ENCODE measurements around the gene SHISA4.

The SHISA4 gene

DNA sequence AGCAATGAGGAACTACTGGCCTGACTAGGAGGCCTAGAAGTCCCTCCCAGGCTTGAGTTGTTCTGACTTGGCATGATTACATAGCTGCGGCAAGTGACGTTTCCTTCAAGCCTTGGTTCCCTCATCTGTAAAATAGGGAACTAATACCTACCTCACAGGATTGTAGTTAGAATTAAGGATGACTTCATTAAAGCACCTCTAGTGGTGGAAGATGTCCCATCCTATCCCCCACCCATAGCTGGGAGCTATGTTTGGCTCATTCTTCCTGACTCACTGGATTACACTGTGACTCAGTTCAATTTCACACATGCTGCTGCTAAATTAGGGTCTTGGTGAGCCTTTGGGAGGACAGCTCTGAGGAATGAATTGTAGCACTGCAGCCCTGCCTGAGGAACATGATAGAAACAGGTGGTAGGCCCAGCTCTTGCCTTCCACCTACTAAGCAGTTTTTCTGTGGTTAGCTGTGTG, 6.0 kb upstream of the SHISA4 start:
- DNase-seq = peak; percentile 33

DNA sequence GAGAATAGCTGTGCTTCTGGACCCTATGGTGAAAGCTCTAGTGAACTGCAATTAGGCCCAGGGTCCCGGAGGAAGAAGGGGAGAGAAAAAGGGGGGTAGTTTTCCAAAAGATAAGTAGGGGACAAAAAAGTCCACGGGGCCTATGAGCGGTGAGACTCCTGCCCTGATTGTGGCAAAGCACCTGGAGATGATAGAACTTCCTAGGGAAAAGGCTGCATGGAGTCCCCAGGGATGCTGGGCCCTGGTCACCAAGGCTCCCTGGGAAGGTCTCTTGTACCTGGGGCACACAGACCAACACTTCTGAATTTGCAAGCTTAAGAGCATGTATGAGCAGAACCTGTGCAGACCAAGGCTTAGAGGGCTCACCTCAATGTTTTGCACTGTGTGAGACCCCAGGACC, 5.4 kb upstream of the SHISA4 start:
- DNase-seq = no peak

DNA sequence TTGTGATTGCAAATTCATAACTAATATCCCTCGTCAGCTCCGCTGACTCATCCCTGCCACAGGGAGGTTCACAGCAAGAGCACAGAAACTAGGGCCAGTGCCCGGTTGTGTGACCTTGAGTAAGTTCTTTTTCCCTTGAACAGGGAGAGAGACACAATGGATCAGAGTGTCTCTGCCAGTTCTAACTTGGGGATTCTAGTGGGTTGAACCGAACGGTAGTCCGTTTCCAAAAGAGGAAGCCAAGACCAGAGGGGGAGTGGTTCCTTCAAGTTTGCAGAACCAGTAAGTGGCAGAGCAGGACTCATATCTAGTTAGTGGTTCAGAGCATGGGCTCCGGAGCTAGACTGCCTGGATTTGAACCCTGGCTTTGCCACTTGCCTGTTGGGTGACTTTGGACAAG, 4.9 kb upstream of the SHISA4 start:
- peak; percentile 14 for DNase-seq

DNA sequence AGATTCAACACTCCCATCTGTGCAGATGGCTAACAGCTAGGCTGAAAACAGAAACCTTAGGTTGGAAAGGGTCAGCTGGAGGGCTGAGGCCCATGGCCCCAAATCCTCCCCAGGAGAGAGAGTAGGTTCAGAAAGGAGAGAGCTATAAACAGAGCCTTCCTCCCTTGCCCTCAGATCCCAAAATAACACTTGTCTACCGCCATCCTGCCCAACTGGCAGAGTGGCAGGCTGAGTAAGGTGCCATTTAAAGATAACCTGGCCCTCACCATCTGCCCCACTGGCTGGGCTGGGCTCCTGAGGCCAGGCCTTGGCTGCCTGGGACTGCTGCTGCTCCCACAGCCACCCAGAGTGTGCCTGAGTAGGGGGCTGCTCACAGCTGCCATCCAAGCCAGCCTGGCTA, 4.3 kb upstream of the SHISA4 start:
- no peak for DNase-seq

DNA sequence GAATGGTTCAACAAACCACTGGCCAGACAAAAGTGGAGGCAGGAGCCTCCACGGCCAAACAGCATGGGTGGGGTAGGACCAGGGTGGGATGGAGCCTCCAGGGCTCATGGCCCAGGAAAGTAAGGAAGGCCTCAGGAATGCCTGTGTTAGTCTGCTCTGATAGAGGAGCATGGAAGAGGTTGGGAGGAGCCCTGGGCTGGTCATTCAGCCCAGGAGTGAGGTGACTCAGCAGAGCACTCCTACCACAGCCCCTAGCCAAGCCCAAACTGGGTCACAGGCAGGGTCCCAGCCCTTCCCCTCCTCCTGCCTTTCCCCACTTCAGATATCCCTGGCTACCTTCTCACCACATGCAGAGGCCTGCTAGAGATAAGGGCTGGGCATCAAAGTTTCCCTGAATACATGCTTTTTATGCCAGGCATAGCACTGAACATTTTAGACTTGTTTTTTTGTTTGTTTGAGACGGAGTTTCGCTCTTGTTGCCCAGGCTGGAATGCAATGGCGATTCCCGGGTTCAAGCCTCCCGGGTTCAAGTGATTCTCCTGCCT, 3.1 kb upstream of the SHISA4 start:
- DNase-seq = no peak

DNA sequence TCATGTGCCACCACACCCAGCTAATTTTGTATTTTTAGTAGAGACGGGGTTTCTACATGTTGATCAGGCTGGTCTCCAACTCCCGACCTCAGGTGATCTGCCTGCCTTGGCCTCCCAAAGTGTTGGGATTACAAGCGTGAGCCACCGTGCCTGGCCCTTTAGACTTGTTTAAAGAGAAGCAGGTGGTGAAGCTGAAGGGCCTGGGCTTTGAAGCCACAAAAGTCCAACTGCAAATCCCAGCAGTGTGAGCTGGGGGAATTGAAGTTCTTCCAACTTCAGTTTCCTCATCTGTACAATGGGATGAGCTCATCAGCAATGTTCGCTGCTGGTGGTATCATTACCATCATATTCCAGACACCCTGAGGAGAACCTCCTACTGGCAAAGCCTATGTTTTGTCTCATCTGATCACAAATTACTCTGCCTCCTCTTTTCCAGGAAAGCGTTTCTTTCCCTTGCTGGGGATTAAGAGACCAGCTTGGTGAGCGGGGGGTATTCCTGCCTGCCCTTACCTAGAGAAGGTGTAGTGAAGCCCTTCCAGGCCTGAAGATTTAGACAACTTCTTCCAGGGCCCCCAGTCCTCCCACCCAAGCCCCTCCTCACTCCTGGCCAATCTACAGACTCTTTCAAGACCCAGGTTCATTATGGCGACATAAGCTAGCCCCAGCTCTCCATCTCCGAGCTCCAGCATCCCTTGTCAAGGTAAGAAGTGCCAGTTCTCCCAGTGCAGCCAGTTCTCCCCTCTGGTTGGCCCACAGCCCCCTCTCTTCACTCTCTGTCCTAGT, 2.4 kb upstream of the SHISA4 start:
- DNase-seq = no peak

DNA sequence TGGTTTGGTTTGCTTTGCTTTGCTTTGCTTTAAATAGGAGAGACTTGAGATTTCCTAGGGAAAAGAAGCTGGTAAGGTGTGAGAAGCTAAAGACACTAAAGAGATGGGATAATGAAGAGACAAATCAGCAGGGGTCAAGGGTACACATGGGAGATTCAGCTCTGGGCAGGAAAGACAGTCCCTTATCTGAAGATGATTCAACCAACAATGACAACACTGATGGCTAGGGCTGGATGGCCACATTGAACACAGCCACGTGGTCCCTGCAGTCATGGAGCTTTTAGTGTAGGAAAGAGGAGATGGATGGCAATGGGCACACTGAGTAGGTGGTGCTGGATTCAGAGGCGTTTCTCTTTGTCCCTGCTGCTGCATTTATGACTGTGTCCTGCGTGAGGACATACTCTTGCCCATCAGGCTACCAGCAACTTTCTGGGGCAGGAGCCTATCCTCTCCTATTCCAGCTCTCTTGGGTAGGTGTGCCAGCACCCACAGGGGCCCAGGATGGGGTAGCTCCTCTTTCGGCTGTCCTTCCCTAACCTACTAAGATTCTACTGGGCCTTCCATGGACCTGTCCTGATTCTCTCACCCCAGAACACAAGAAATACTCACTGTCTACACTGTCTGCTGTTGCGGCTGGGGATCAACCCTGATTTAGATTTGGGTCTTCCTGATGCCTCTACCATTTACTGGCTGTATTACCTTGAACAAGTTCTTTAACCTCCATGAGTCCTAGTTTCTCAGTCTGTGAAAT, 1.4 kb upstream of the SHISA4 start:
- no peak for DNase-seq

DNA sequence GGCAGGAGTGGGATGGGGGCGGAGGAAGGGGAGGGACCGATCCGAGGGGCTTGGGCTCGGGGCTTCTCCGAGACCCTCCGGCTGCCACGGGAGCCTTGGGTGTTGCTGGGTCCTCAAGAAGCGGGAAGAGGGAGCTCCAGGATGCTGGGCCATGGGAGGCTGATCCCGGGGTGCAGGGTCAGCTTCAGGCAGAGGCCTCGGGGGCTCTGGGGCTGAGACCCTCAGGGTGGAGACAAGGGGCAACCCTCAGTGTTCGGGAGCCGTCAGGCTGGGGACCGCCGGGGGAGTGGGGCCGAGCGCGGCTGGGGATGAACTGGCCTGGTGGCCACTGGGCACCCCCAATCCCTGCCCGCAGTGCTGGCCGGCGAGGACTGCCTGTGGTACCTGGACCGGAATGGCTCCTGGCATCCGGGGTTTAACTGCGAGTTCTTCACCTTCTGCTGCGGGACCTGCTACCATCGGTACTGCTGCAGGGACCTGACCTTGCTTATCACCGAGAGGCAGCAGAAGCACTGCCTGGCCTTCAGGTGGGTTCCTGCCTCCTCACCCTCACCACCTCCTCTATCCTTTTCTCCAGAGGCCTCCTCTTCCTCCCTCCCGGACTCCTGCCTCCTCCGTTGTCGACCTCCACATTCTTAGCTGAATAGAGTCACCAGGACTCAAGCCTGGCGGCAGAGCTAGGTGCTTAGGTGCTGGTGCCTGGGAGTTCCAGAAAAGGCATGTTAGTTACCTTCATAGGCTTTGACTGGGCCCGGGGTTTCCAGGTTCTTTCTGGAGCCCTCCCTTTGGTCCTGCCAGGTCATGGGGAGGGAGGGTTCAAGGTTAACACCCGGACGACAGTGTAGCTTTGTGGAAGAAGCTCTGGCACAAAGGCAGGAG, 631 bp downstream of the SHISA4 start:
- no peak for DNase-seq

DNA sequence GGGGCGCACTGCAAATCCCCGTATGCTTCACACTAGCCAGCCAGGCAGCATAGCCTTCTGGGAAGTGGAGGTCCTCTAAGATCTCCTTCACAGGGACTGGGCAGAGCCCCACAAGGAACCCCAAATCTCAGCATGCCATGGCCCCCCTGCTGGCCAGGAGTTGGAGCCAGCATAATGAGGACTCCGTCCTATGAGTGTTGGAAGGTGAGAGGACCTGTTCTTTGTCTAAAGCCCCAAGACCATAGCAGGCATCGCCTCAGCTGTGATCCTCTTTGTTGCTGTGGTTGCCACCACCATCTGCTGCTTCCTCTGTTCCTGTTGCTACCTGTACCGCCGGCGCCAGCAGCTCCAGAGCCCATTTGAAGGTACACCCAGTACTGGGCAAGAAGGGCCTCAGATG, 1.5 kb downstream of the SHISA4 start:
- DNase-seq = no peak

DNA sequence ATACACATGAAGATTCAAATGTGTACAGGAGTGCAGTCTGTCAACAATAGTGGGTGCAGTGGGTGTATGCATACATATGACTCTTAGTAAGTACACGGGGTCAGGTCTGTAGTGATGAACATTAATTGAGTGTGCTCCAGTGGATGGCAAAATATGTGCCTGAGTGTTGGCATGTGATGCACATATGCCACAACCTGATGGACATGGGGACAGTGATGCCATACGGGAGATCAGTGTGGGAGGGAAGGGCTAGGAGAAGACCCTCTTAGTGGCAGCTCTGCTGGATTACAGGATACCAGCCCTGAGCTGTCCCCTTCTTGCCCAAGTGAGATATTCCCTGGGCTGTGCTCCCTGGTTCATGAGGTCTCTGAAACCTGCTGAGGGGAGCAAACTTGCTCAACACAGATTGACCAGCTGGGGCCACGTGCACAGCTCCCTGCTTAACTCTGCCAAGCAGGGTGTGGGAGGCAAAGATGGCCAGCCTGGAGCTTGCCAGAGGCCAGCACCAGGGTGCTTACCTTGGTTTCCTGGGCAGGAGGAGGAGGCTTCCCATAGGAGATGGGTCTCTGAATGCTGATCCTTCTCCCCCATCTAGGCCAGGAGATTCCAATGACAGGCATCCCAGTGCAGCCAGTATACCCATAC, 2.2 kb downstream of the SHISA4 start:
- DNase-seq = no peak

DNA sequence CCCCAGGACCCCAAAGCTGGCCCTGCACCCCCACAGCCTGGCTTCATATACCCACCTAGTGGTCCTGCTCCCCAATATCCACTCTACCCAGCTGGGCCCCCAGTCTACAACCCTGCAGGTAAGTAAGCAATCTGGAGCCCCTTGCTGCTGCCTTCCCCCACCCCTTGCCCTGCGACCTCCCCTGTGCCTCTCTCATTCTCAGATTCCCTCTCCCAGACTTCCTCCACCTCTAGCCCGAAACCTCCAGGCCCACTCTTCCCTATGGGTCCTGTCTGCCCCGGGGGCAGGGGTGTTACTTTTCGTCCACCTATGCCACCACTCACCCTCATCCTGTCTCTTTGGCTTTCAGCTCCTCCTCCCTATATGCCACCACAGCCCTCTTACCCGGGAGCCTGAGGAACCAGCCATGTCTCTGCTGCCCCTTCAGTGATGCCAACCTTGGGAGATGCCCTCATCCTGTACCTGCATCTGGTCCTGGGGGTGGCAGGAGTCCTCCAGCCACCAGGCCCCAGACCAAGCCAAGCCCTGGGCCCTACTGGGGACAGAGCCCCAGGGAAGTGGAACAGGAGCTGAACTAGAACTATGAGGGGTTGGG, 2.9 kb downstream of the SHISA4 start:
- DNase-seq = no peak

DNA sequence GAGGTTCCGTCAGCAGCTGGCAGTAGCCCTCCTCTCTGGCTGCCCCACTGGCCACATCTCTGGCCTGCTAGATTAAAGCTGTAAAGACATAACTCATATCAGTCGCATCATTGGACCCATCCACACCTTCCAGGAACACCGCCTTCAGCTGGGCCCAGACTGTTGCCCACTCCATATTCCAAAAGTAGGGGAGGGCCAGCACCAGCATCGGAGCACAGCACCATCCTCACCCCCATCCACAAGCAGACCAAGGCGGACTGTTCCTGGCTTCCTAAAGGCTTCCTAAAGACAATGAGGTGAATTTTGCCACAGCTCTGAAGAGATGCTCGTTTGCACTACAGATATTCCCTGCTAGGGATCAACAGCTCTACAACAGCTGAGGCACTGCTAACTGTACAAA, 3.5 kb downstream of the SHISA4 start:
- DNase-seq = no peak

DNA sequence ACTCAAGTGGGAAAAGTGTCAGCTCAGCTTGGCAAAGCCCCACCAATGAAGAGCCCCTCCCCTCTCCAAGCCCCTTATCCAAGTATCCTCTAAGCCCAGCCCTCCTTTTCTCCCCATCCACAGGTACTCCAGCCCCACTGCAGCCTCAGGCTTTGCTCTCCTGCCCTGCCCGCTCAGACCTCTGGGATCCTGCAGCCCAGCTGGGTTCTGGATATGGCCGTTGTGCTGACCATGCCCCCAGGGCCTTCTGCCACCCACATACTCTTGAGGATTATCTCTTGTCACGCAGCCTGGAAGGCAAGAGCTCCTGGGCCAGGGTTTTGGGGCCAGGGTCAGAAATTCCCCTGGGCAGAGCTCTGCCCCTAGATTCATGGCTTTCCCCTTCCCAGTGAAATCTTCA, 4.7 kb downstream of the SHISA4 start:
- DNase-seq = no peak

DNA sequence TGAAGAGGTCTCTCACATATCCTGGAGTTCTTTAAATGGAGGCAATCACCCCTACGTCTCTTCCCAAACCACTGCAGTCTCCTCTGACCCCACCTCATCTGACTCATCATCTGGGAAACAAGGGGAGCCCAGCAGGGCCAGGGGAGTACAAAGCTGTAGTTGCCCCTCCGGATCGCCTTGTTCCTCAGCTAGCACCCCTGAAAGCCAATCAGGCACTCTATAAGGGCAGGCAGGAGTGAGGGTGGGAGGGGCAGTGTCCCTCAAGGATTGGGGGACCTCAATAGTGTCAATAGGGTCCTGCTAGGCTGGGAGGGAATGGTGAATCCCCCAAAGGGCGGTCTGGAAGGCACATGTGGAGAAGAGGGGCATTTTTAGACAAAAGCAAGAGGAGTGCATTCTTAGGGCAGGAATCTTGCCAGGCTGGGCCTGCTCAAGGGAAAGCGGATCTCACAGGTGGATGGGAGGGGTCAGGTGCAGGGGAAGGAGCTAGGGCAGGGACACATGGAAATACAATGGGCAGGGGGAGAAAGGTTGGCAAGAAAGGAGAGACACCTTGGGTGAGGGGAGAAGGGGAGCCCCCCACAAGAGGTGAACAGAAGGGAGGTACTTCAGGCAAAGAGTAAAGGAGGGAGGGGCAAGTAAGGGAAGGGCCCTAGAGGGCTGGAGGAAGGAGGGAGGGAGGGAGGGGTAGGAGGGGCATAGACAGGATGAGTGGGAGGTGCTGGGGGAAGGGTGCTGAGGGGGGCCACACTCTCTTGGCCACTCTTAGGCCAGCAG, 5.8 kb downstream of the SHISA4 start:
- no peak for DNase-seq

DNA sequence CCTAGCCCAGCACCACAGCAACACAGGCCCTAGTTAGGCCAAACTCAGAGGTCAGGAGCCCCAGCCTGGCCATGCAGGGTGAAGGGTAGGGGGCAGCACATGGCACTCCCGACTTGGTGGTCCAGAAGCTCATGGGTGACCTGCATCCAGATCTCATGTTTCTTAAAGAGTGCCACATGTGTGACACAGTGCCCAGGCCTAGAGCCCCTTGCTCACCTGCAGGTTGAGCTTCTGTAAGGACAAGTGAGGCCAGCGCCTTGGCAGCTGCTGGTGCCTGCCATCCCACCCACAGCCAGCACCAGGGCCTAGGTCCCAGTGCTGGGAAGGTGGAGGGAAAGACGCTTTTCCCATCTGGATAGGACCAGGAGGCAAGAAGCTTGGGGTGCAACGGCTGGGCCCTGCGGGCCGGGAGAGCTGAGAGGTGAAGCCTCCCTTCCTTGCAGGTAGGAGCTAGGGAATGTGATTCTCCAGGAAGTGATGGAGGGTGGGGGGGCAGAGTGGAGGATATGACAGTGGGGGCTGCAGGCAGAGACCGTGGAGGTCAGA, 6.5 kb downstream of the SHISA4 start:
- no peak for DNase-seq

DNA sequence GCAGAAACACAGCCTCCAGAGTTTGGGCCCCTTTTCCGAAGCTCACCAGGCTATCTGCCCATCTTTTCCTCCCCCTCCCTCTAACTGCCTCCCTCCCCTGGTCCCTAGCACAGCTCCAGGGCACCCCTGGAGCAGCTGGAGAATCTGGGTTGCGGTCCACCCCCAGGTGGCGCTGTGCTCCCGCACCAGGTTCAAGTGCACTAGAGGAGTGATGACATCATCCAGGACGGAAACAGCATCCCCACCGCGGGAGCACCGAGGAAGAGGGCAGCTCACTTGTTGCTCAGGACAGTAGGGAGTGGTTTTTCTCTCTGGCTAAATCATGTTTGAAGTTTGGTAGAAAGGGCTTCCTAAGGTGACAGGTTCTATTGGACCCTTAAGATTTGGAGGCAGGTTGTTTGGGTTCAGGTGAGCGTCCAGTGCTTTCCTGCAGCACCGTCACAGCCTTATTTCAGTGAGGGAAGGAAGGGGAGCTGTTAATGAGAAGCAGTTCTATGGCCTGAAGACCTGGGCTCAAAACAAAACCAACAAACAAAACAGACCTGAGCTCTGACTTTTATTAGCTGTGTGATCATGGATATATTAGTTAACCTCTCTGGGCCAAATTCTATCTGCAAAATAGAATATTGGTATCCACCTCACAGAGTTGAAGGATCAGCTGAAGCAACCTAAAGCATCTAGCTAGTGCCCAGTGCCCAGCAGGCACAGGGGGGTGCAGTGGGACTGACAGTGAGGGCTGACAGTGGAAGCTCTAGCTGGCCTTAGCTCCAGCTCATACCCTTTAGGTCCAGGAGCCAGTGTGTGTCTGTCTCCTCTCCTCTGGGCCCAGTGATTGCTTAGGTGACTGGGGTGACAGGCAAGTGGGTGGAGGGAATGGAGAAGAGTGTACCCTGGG, 7.5 kb downstream of the SHISA4 start:
- DNase-seq = peak; percentile 81

DNA sequence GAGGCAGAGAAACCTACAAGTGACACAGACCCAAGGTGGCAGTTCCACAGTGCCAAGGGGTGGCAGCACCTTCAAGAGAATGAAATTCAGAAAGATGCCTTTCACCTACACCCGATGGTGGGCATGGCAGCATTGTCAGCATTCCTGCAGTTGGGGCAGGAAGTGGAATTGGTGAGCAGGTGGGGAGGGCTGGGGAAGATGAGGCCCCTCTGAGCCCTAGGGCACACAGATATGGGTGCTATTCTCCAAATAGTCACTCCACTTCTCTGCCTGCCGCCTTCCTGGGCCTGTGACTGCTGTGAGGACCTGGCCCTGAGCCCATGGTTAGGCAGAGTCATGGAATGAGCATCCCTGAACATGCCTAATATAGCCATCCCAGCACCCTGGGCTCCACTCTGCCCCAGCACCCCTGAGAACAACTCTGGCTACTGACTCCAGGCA, 8.3 kb downstream of the SHISA4 start:
- no peak for DNase-seq

DNA sequence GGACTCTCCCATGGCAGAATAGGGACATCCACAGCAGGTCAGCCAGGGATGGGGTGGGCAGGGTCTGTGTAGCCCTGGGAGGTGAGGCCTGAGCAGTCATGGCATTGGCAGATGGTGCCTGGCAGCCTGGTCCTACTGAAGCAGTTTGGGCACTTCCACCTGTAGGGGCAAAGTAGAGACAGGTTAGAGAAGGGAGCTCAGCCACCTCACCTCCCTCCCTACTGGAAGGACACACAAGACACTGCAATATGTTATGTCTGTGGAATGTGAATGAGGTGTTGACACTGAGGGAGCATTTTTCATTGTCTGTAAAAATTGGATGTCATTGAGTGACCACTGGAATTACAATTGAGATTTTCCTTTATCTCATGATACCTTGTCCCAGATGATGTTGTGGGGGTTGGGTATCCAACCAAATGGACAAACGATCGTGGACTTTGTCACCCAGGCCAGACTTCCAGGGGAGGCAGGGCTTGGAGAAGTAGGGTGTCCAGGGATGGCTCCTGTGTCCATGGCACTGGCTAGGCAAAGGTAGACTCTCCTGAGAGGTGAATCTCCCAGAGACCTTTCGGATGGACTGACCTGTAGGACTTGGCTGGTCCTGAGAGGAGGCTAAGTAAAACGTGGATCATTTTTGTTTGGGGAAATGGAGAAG, 9.7 kb downstream of the SHISA4 start:
- DNase-seq = no peak

DNA sequence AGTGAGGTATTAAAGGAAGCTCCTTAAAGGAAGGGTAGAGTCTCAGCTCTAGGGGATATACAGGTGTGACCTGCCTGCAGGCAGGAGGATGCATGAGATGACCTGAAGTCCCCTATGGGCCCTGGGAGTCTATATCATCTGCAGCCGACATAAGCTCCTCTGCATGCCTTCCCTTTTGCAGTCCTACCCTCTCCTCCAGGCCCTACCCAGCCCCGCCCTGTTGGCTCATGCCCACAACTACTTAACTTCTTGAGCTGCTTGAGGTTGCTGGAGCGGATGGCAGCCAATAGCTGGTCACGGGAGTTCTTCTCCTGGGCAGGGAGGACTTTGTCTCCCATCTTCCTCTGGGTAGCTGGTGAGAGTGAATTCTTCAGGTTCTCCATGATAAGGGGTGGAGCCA, 10.3 kb downstream of the SHISA4 start:
- no peak for DNase-seq

Measured in CD4-positive, alpha-beta T cell treated with Interleukin-21 for 1 hour (primary cell).